NCI-H774 (cell line): ENCODE measurements around the gene CD81.

ENCODE experiments used
- DNase-seq: peaks from one replicate; lab custom pipeline; 2025; lab: John Stamatoyannopoulos, UW

CD81 gene

DNA sequence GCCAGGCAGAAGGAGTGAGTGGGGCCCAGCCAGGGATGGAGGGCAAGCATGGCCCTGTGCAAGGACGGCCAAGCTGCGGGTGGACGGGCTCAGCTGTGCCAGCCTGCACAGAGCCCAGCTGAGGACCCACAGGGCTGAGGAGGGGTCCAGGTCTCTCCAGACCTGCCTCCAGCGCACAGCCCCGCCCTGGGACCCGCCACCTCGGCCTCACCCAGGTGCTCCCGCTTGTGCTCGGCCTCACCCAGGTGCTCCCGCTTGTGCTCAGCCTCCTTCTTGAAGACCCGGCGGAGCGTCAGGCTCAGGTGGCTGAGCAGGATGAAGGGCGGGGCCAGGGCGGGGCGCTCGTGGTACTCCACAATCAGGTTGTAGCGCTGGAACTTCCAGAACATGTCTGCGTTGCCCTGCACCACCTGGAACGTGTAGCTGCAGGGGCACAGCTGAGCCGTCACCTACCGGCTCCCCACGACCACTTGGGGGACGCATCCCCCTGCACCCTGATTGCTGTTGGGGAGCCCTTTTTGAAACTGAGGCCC, 29.8 kb downstream of the CD81 start:
- no peak for DNase-seq

DNA sequence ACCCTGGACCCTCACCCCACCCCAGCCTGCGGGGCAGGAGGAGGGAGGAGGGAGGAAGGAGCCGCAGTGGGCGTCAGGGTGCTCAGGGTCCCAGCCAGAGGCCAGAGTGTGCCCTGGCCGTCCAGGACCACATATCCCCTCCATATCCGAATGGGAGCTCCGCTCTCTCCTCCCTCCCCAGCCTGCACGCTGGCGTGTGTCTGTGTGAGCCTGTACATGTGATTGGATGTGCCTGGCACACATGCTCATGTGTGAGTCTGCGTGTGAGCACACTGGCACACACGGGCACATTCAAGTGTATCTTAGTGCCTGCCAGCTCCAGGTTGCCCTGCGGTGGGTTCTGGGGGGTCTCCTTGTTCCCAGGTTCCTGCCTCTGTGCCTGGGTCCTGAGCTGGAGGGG, 31.6 kb downstream of the CD81 start:
- DNase-seq, result no peak

DNA sequence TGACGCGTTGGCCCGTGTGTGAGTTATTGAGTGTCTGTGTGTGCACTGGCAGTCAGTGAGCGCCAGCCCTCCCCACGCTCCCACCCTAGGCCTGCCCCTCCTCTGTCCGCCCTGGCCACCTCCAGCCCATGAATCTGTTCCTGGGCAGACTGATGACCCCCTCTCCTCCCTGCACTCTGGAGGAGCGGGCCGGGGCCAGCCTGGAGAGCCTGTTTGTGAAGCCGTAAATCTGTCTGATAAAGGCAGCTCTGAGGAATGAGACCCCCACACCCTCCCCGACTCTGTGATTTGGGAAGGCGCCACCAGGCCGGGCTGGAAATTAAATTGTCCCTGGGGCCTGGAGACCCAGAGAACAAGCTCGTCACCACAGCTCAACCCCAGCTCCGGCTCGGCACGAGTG, 32.0 kb downstream of the CD81 start:
- no peak for DNase-seq

DNA sequence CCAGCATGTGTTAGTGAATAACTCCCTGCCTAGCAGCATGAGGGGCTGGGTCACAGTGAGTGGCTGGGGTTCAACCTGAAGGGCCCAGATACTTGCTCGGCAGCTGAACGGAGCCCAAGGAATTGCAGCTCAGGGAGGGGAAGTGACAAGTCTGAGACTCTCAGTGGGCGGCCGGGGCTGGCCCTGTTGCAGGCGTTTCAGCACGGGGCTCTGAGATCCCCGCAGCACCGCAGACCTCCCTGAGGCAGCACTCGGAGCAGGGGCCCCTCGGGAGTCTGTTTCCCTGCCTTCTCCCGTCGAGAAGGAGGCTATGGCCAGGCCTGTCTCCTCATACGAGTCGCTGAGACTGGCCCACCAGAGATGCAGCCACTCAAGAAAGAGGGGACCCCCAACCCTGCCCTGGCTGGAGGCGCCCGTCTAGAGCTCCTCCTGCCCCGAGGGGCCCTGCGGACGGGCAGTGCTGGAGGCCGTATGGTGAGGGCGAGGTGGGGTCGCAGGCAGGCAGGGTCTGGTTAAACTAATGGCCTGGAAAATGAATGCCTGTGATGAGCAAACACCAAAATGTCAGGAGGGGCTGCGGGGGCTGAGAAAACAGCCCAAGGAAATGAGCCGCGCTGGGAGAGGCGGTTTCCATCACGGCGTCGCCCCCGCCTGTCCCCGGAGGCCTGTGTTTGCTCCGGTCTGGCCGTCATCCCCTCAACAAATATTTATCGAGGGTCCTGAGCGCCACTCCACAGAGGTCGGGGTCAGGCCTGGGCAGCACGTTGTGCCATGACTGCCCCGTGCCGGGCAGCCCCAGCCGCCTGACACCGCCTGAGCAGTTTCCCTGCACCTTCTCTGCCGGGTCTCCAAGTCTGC, 32.7 kb downstream of the CD81 start:
- no peak for DNase-seq

- no peak for DNase-seq
Measured at GRCh38 chr11:2410616-2411015, 33.5 kb downstream of the CD81 start.

DNA sequence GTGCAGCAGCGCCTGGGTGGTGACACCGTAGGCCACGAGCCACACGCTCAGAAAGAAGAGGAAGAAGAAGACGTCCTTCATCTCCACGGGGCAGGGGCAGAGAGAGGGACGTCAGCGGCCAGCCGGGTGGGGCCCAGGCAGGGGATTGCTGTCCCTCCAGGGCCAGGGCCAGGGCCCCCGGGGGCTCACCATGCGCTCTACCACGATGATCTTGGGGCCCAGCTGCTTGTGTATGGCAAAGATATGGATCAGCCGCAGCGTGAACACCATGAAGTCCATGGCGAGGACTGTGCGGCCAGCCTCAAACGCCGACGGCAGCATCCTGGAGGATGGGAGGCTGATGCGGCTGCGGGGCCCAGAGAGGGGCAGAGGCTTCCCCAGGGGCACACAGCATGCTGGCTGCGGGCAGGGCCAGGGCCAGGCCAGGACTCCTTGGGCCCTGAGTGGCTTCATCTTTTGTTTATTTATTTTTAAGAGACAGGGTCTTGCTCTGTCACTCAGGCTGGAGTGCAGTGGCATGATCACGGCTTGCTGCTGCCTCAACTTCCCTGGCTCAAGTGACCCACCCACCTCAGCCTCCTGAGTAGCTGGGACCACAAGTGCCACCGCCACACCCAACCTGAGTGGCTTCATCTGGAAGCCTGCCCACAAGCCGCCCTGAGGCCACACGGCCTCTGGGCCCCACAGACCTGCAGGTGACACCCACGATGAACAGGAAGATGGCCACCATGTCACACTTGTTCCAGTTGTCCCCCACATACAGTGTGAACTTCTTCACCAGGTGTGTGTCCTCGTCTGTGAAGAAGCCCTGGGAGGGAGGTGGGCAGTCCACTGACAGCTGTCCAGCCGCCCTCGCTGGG, 34.6 kb downstream of the CD81 start:
- DNase-seq, result no peak

- no peak for DNase-seq
Measured at GRCh38 chr11:2412323-2412722, 35.2 kb downstream of the CD81 start.

- DNase-seq, result no peak
Measured at GRCh38 chr11:2413742-2414579, 36.9 kb downstream of the CD81 start.

- no peak for DNase-seq
Measured at GRCh38 chr11:2414616-2415015, 37.5 kb downstream of the CD81 start.

- DNase-seq, result no peak
Measured at GRCh38 chr11:2415171-2415570, 38.1 kb downstream of the CD81 start.

GRCh38 chr11:2415601-2416380, 38.7 kb downstream of the CD81 start:
- no peak for DNase-seq

DNA sequence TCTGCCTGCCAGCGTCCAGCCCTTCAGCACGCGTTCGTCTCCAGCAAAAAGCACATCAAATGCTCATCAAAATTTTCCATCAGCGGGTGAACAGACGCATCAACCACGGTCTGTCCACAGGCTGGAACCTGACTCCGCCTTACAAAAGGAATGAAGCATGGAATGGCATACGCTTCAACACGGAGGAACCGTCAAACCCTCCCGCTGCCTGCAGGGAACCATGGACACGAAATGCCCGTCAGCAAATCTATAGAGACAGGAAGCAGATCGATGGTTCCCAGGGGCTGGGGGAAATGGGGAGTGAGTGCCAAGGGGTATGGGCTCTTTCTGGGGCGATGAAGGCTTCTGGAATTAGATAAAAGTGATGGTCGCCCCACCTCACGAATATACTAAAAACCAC, 39.7 kb downstream of the CD81 start:
- DNase-seq, result no peak

- DNase-seq, result no peak
Measured at GRCh38 chr11:2417856-2418692, 41.0 kb downstream of the CD81 start.

DNA sequence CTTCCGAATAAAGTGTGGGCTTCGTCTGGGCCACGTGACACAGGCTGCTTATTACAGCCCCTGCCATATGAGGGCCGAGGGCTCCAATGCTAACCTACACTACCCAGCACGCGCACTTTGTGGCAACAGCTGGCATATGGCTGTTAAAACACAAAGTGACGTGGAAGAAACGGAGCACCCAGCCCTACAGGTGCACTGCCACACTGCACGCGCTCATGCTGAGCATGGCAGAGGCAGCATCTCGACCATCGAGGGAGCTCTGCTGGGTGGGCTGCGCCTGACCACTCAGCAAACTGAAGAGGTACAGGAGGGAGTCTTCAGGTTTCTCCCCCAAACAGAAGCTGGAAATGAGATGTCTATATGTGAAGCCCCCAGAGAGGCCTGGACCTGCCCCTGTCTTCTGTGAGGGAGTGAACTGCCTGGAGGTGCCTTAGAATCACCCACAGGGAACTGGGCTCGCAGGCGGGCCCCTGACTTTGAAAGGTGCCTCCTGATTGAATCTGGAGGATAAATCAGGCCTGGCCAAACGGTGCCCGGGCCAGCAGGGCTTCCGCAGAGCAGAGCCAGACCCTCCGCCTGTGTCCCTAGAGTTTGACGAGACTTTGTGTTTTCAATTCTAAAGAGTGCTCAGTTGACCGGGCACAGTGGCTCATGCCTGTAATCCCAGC, 41.7 kb downstream of the CD81 start:
- no peak for DNase-seq

DNA sequence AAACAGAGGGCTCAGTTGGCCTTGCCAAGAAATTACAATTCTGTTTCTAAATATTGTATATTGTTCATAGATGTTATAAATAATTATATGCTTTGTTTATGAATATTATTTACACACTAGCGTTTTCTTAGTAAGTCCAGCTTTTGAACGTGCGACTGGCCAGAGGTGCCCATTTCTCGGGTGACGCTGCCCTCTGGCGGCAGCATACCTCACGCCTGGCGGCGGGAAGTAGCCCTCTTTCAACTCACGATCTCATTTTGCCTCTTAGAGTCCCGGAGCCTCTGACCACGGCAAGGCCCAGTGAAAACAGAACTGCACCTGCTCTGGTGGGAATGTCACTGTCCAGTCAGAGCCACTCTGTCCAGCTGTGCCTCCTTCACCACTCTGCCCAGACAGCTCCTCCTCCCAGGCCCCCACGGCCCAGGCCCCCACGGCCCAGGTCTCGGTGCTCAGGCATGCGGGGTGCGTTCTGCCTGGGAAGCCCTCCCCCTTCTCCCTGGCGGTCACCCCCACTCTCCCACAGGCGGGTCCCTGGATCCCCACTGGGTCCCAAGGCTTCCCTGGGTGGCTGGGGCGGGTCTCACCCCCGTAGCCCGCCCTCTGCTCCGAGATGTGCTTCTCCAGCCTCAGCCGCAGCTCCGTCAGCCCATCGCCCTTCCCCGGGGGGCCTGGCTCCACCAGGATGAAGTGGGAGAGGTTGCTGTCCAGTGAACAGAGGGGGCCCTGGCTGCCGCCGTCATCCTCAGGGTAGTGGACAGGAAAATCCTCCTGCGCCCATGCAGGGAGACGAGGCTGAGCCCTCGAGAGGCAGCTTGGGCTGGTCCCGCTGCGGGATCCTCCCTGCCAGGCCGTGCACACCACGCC, 42.8 kb downstream of the CD81 start:
- DNase-seq, result peak; percentile 53

DNA sequence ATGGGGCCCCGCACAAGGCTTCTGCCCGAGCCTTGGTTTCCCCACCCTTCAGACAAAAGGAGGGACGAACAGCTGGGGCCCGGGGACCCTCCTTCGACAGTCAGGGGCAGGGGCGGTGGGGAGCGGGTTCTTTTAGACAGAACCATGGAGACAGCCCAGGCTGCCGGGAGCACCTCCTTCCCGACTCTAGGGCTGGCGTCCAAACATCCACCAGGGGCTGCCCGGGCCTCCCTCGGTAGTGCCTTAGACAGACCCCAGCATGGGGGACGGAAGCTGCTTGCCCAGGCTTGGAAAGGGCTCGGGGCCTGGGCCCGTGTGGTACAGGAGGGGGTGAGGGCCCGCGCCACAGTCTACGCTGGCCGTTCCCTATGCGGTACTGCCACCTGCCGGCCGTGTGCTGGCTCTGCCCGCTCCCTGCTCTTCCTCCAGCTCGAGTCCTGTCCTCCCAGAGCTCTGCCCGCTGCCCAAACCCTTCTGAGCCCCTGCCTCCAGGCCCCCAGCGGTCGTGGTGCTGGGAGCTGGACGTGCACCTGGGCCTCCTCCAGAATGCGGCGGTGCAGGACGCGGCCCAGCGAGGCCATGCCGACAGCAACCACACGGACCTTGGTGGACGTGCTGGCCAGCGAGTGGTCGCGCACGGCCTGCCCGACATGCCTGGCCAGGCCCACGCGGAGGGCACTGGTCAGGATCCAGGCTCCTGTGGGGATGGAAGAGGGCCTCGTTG, 43.6 kb downstream of the CD81 start:
- DNase-seq, result peak; percentile 31

DNA sequence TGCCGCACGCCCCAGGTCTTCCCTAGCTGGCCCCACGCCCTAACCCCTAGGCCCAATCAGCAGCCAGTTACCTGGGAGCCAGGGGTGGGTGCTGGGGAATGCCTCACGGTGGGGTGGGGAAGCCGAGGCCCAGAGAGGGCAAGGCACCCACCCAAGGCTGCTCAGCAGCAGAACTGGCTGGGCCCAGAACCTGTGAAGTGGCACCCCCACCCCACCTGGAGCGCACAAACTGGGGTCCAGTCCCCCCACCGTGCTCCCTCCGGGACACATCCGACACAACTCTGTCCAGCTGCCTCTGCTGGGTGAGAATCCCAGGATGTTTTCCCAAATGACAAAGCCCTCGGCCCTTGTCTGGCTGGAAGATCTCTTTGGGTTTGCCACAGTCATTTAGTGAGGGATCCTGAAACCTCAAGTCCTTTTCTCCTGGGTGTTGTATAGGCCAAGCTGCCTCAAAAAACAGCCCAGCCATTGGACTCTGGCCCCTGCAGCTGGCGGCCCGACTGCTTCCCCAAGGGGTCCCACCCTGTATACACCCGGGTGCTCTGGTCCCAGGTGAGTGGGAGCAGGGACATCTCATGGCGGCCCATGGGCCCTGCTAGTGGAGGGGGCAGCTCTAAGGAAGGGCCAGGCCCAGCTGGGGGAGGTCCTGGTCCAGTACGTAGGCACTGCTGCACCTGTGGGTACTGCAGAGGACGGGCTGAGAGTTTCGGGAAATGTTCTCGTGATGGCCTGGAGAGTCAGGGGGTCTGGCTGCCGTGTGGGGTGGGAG, 44.3 kb downstream of the CD81 start:
- no peak for DNase-seq
